ENCODE results near the gene MMP3. TPM values are rescaled to one million over a fixed set of nuclear protein-coding genes. Genes with fewer than 3 reads are reported as not detected.

MMP3 gene
- total RNA-seq, 1 donor from 2014 or later: not detected

DNA sequence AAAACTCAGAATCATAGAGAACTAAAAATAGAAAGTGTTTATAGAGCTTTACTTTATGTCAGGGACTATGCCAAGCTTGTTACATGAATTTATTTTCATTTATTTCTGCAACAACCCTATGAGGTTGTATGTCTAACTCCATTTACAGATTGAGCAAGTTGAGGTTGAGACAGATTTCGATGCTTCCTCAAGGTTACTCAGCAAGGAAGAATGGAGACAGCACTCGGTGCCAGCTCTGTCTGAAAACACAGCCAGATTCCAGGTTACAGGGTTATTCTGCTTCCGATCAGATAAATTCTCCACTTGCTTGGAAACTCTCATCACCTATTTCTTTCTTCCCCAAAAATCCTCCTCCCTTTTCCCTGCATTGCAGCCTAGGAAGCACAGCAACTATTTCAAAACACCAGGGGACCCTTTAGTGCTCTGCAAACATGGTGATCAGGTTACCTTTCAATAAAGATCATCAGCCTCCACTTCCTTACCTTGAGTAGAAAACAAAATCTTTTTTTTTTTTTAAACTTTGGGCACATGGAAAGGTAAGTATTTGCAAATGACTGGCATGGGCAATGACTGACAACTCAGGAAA is 7.0 kb downstream of the MMP3 start:
- intact Hi-C loops (cut with DNase I): no loop called here
- DNase-seq (ENCODE audit: low spot score): no peak

DNA sequence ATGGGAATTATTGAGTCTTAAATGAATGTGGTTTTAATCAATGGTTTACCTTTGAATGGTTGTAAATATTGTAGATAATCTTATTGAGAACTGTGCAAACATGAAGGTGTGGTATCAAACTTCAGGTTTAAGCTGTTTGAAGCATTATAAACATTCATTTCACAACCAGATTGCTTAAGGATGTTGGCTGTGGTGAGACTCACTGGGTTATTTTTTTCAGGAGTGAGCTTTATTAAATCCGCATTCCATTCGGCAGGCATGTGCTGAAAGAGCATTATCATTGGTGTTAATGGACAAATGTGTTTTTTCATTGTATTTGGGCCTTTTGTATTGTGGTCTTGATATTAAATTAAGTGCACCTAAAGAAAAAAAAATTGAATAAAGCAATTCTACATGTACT is 9.7 kb downstream of the MMP3 start:
- intact Hi-C loops (cut with DNase I): no loop called here
- no peak for DNase-seq (ENCODE audit: low spot score)

GRCh38 chr11:102832612-102833011 is 10.8 kb downstream of the MMP3 start:
- DNase-seq (ENCODE audit: low spot score): no peak
- intact Hi-C loops (cut with DNase I): no loop called here

DNA sequence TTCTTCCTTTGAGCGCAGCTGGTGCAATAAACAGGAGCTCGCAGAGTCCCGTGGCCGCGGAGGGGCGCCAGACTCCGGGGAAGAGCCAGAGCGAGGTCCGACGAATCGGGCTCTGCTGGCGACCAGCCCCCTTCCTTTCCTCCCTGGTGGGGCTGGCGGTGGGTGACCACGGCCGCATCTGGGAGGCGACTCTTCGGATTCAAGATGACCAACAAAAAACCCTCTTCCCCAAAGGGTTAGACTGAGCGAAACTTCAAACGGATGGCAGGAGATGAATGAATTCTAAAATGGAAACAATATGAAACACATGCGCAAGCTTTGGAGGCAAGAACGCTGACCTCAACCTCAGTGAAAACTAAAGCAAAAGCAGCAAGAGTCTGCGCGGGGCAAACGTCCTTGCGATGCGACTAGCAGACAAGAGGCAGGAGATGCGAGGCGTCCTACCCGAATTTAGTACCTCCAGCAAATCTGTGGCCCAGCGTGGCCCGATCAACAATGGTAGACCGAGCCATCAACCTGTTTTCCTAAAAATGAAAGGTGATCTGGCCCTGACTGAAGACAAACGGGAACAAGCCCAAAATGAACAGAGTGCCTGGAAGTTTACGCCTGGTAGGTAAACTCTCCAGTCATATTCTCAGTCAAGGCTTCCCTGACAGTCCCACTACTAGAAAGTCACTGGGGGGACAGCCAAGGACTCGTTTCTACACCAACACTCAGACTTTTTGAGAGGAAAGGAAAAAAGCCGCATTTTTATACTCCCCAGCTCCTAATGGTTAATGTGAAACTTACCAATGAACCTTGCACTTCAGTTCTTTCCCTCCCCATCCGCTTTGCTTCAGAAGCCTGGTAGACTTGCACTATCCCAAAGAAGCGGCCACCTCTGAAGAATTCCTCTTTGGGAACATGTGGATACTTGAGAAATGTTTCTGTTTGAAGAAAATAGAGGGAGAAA is 11.6 kb downstream of the MMP3 start:
- intact Hi-C loops (cut with DNase I): no loop called here
- DNase-seq (ENCODE audit: low spot score): peak; percentile 74

DNA sequence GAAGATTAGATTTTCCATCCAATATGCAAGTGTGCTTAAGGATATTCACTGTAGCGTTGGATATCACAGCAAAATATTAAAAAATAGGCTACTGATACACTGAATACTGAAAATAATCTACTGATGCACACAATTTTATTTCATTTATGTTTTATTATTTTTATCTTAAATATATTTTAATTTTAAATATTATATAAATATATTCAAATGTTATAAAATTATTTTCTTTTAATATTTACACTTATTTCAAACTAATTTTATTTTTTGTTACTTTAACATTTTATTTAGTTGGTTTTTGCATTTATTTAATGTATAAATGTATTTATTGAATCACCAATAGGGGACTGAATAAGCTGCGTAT is 12.3 kb downstream of the MMP3 start:
- intact Hi-C loops (cut with DNase I): no loop called here
- DNase-seq (ENCODE audit: low spot score): no peak

DNA sequence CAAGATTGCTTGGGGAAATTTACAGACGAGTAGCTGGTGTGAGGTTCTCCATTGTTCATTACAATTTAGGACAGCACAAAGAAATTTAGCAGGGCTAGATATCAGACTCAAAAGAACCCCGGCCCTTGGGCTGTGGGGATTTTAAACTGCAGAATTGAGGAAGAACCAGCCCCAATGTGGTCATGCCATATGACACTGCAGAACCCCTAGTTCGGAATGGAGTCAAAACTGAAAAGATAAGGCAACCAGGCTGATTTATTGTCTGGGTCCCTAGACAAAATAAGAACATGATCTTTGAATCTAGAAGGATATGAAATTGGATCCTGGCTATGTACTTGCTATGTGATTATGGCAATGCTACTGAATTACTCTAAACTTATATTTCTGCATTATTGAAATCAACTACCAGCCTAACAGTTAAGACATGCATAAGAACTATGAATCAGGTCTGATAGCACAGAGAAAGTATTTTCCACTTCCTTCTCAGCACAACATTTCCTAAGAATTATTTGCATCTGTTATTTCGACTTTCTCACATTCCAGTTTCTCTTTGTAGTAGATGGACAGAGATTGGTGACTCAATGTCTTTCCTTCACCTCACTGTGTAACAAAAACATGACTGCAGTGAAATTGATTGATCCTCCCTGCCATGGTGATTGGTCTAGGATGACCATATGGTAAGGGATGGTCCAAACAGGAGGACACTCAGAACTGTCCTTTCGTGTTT is 13.2 kb downstream of the MMP3 start:
- intact Hi-C loops (cut with DNase I): no loop called here
- no peak for DNase-seq (ENCODE audit: low spot score)

GRCh38 chr11:102829316-102830000 is 14.0 kb downstream of the MMP3 start:
- intact Hi-C loops (cut with DNase I): no loop called here
- DNase-seq (ENCODE audit: low spot score): no peak

DNA sequence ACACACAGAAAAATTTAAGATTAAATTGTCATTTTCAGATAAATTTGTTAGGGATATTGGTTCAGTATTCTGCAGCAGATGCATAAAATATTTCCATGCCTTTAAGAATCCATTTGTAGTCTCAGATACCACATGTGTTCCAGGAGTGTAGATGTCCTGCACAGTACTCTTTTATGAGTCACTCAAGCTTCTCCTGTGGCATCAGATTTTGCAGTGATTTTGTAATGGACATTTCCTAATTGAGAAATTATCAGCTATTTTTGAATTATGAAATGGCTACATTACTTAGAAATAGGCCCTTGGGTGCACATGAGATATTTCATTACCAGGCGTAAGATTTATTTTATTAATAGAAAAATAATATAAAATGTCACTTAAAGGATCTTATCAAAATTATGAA is 18.9 kb downstream of the MMP3 start:
- intact Hi-C loops (cut with DNase I): no loop called here
- DNase-seq (ENCODE audit: low spot score): no peak

DNA sequence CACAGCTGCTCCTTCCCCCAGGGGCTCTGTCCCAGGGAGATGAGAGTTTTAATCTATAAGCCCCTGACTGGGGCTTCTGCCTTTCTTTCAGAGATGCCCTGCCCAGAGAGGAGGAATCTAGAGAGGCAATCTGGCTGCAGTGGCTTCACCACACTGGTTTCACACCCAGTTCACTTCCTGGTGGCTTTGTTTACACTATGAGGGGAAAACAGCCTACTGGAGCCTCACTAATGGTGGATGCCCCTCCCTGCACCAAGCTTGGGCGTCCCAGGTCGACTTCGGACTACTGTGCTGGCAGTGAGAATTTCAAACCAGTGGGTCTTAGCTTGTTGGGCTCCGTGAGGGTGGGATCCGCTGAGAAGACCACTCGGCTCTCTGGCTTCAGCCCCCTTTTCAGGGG is 23.9 kb downstream of the MMP3 start:
- DNase-seq (ENCODE audit: low spot score): no peak
- intact Hi-C loops (cut with DNase I): no loop called here

DNA sequence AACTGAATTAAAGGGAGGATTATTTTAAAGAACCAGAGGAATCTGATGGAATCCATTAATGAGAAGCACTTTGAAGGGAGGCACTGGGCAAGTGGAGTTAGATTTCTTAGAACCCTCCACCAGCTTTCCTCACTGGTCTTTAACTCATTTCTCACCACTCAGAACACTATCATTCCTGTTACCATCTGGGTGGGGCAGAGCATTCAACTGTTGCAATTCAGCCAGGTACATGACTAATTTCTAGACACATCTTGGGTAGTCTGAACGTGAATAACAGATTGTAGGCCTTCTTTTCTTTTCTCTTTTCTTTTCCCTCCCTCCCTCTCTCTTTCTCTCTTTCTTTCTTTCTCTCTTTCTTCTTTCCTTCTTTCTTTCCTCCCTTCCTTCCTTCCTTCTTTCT is 29.9 kb downstream of the MMP3 start:
- DNase-seq (ENCODE audit: low spot score): no peak
- intact Hi-C loops (cut with DNase I): no loop called here

GRCh38 chr11:102812188-102812587 is 31.2 kb downstream of the MMP3 start:
- intact Hi-C loops (cut with DNase I): no loop called here
- no peak for DNase-seq (ENCODE audit: low spot score)

DNA sequence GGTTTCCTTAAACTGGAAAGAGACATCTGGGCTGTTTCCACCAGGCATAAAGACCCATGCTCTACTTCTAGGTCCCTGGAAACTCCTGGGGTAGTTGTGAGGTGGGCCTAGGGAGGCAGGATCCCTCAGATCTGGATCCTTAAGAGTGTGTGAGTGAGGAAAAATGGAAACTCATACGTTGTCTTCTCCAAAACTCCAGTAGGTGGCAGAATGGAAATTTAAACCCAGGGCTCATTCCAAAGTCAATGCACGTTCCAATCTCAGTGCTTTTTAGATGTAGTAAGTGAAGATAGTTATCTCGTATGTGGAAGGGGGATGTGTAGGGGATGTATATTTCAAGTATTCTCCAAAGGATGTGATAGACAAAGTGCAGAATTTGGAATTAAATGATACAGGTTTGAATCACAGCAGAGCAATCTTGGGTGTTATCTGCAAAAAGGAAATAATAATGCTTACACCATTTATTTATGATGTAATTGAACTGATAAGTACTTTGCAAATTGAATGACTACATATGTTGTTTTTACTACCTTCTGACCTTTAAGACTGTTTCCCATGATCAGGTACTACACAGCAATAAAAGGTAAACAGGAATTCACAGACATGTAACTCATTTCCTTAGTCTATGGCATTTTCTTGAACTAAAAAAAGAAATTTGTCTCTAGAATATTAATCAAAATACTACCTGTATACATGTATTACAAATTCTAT is 32.3 kb downstream of the MMP3 start:
- no peak for DNase-seq (ENCODE audit: low spot score)
- intact Hi-C loops (cut with DNase I): no loop called here

DNA sequence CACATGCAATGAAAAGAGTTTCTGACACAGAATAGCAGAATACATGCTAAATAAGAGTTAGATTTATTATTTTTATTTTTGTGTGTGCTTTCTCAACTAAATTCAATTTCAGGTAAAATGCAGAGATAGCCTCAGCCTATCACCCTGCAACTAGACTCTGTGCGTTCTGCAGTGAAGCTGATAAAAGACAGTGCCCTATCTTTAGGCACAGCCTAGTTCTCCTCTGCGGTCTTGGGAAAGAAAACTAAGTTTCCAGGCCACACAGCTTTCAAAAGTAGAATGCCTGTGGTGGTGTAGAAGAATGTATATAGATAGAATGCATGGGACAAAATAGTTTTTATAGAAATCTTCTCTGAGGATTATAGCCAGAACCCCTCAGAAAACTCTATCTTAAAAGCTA is 33.4 kb downstream of the MMP3 start:
- intact Hi-C loops (cut with DNase I): no loop called here
- no peak for DNase-seq (ENCODE audit: low spot score)

GRCh38 chr11:102807921-102808320 is 35.5 kb downstream of the MMP3 start:
- DNase-seq (ENCODE audit: low spot score): no peak
- intact Hi-C loops (cut with DNase I): no loop called here

DNA sequence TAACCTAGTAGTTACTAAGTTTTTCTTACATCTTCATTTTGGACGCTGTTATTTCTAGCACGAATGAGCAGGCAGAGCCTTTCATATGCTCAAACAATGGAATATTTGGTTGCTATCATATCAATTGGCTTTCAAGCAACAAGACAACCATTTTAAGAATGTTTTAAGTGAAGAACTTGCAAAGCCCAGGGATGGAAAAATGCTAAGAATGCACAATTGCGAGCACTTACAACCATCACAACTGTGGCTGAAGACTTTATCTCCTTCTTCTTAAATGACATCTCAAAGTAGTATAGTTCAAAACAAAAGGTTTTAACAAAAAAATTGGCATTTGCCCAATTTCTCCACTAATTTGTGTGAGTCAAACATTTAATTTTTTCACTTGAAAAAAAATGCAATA is 37.1 kb downstream of the MMP3 start:
- intact Hi-C loops (cut with DNase I): no loop called here
- DNase-seq (ENCODE audit: low spot score): no peak

DNA sequence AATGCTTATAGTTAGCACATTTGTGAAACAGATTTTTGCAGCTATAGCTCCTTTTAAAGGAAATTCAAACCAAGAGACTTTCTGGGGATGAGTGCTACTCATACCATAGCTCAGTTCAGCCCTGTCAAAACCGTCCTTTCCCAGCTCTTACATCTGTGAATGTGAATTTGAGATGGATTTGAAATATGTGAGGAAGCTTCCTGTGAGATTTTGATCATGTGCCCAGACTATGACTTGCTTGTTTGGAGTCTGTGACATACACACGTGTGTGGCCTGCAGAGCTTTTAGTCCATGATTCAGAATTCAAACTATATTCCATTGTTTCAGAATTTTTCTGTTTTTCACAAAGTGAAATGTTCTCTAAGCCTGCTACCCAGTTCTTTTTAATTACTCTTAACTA is 41.1 kb downstream of the MMP3 start:
- intact Hi-C loops (cut with DNase I): no loop called here
- DNase-seq (ENCODE audit: low spot score): no peak

DNA sequence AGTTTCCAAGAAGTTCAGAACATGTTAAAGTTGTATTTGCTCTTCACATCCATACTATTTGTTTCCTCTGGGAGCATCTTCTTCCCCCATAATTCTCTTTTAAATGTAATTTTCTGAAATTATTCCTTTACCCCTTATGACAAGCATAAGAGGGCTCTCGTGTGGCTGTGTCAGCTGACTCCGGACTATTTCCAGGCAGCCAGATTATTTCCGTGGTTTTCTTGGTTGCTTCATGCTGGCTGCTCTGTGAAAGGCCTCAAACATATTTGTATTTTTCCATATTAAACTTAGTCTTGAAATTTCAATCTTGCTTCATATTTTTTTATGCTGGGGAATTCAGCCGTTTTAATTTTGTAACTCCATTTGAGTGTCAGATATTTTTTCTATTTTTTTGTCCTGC is 42.6 kb downstream of the MMP3 start:
- DNase-seq (ENCODE audit: low spot score): no peak
- intact Hi-C loops (cut with DNase I): no loop called here

DNA sequence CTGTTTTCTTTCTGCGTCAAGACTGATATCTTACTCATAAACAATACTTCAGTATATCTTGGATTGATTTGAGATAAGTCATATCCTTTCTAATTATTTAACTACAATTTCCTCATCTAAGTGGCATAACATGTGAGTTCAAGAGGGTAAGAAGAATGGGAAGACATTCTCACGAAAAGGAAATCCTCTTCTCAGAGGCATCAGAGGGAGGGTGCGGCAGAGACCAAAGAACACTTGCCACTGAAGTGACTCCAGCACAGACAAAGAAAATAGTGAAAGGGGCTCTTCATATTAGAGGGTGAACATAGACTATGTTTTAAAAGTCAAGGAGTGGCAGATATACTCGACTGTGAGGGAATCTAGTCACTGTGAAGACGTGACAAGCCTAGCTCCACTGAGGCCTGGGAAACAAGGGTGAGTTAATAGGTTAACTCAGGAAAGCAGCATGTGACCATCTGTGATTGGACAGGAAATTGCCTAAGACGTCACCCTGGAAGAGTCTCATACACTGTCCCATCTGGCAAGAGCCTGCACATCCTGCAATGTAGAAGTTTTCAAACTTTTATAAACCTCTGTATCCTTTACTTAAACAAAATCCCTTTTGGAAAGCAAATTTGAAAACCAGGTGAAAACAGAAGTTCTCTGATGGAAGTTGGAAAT is 43.6 kb downstream of the MMP3 start:
- DNase-seq (ENCODE audit: low spot score): no peak
- intact Hi-C loops (cut with DNase I): no loop called here

All from cardiac septum (tissue), 1 donor.